AG04450 (cell line): ENCODE data around the gene TPD52L1. TPM values are rescaled to one million over a fixed set of nuclear protein-coding genes. Genes with fewer than 3 reads are reported as not detected.
A peak's percentile ranks its signal among the peaks of the same experiment; 100 is the strongest.

Experiments used
- CTCF ChIA-PET: fragments of 300-600, 350-600 bp; formaldehyde crosslinking; extraction: SDS; loops from one replicate; lab custom pipeline; 2022; ENCODE audit warnings: antibody characterized with exemption, inconsistent platforms; lab: Charles Lee
- POLR2A ChIA-PET: fragments of 350-600 bp; formaldehyde crosslinking; extraction: SDS; loops from one replicate; lab custom pipeline; 2021; ENCODE audit warnings: antibody characterized with exemption, inconsistent platforms; lab: Yijun Ruan, JAX
- DNase-seq: peaks from one replicate; pipeline ENCODE4 v3.0.0-alpha.2; 2011; ENCODE audit warnings: low read depth, low spot score
- H3K27ac ChIP-seq: one replicate; pipeline ENCODE4 v1.5.1; 2012; ENCODE audit warnings: low read depth, low read length, control low read depth
- H3K27me3 ChIP-seq: one replicate; pipeline ENCODE4 v1.6.0; 2012; ENCODE audit warnings: low read length; ENCODE audit not compliant: control insufficient read depth, insufficient read depth
- H3K4me3 ChIP-seq: 2 replicates; pipeline ENCODE4 v1.5.1; 2011; ENCODE audit warnings: mild to moderate bottlenecking, low read depth, low read length, control low read depth
- H3K9me3 ChIP-seq: 2 replicates; pipeline ENCODE4 v1.5.1; 2012; ENCODE audit warnings: low read length; ENCODE audit not compliant: control insufficient read depth, insufficient read depth
- polyA plus RNA-seq: library from polyadenylated mRNA; depleted of rRNA; stranded (reverse); fragments of >200 nt; gene quantifications from 2 replicates; pipeline ENCODE4 v1.2.3, GENCODE V29; 2011
- TF ChIP-seq, protein P1 (sequence below): IDR thresholded peaks from 2 replicates; pipeline ENCODE4 v1.5.1; 2011; ENCODE audit warnings: low read depth, low read length, control low read depth, inconsistent platforms

Gene TPD52L1
- polyA plus RNA-seq, 1 experiment, result 11.1 TPM

- no peak for DNase-seq
- no peaks in the 10 kb centered on the region for H3K27me3 ChIP-seq
- H3K9me3 ChIP-seq, result peaks cover 12% of the 10 kb centered on the region
- ChIA-PET POLR2A (no interaction called here), CTCF (interaction anchor here (5.1 kb wide), 1 partner anchor 239 kb away, joined by 178 read pairs; no protein-coding TSS in a partner anchor)
- H3K27ac ChIP-seq, result no peak overlapping the region
- no peak overlapping the region for H3K4me3 ChIP-seq
- TF ChIP-seq, protein P1, sequence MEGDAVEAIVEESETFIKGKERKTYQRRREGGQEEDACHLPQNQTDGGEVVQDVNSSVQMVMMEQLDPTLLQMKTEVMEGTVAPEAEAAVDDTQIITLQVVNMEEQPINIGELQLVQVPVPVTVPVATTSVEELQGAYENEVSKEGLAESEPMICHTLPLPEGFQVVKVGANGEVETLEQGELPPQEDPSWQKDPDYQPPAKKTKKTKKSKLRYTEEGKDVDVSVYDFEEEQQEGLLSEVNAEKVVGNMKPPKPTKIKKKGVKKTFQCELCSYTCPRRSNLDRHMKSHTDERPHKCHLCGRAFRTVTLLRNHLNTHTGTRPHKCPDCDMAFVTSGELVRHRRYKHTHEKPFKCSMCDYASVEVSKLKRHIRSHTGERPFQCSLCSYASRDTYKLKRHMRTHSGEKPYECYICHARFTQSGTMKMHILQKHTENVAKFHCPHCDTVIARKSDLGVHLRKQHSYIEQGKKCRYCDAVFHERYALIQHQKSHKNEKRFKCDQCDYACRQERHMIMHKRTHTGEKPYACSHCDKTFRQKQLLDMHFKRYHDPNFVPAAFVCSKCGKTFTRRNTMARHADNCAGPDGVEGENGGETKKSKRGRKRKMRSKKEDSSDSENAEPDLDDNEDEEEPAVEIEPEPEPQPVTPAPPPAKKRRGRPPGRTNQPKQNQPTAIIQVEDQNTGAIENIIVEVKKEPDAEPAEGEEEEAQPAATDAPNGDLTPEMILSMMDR, result no peak
Measured at GRCh38 chr6:125111219-125111983, 42.2 kb upstream of the TPD52L1 start.

DNA sequence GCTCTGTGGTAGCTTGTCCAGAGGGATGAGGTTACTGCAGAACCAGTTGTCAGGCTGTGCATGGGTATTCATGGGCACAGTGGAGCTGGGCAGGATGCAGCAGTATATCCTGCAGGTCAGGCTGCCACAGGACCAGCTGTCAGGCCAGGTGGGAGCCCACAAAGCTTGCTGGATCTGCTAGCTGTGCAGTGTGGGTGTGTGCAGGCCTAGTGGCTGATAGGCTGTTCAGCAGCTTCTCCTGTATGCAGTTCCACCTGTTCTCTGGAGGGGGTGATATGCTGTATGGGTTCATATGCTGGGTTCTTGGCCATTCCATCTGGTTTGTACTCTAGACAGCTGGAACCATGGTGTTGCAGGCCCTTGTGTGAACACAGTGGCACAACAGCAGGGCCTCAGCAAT is 40.6 kb upstream of the TPD52L1 start:
- H3K27ac ChIP-seq, result no peak overlapping the region
- no peak overlapping the region for H3K4me3 ChIP-seq
- H3K9me3 ChIP-seq, result peaks cover 12% of the 10 kb centered on the region
- TF ChIP-seq, protein P1, result no peak
- H3K27me3 ChIP-seq, result no peaks in the 10 kb centered on the region
- CTCF ChIA-PET, result interaction anchor here (0.8 to 5.1 kb wide), 14 partner anchors 11 to 241 kb away, joined by 3 to 178 read pairs (median 8); partner anchors contain the start of gene RNF217
- POLR2A ChIA-PET, result no interaction called here
- DNase-seq, result no peak

DNA sequence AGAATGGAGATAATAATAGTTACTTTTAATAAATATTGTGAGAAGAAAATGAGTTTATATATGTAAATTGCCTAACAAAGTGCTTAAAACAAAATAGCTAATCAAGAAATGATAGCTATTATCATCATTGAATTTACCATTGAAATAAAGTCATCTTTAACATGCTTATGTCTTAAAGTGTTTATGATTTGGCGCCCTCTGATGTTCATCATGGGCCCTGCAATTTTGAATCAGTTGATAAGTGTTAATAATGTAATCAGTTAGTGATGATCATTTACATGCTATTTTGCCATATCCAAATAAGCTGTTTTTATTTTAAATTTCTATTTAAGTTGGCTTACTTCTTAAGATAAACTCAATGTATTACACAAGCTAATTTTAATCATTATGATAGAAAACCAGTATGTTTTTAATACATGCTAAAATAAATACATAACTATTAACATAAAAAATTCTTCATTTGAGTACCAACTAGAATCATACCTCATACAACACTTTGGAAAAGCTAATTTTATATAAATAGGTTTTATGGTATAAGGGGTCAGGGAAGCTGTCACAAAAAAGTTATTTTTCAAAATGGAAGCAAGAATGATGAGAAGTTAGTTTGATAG is 39.2 kb upstream of the TPD52L1 start:
- DNase-seq, result no peak
- Histone ChIP-seq H3K27me3 (no peaks in the 10 kb centered on the region), H3K9me3 (peaks cover 12% of the 10 kb centered on the region), H3K4me3 (no peak overlapping the region), H3K27ac (no peak overlapping the region)
- ChIA-PET CTCF (interaction anchor here (0.5 to 5.1 kb wide), 61 partner anchors 9 to 275 kb away, joined by 3 to 178 read pairs (median 5); partner anchors contain the start of gene RNF217), POLR2A (interaction anchor here (1.0 kb wide), 1 partner anchor 153 kb away, joined by 4 read pairs; no protein-coding TSS in a partner anchor)
- TF ChIP-seq, protein P1, result peak; percentile 89

GRCh38 chr6:125116170-125116569 is 37.4 kb upstream of the TPD52L1 start:
- DNase-seq, result no peak
- Histone ChIP-seq H3K27me3 (no peaks in the 10 kb centered on the region), H3K4me3 (no peak overlapping the region), H3K9me3 (peaks cover 8% of the 10 kb centered on the region), H3K27ac (no peak overlapping the region)
- ChIA-PET POLR2A (no interaction called here), CTCF (interaction anchor here (0.9 to 1.1 kb wide), 2 partner anchors 12 to 246 kb away, joined by 3 to 13 read pairs; no protein-coding TSS in a partner anchor)
- TF ChIP-seq, protein P1, result no peak

GRCh38 chr6:125116710-125117109 is 36.9 kb upstream of the TPD52L1 start:
- DNase-seq, result no peak
- Histone ChIP-seq H3K4me3 (no peak overlapping the region), H3K27me3 (no peaks in the 10 kb centered on the region), H3K27ac (no peak overlapping the region), H3K9me3 (peaks cover 8% of the 10 kb centered on the region)
- ChIA-PET CTCF (no interaction called here), POLR2A (no interaction called here)
- TF ChIP-seq, protein P1, result no peak
